IPS-20b (cell line): ENCODE data around the gene CACNA1C.

Experiments
- H3K27ac ChIP-seq: one replicate; pipeline ENCODE4 v1.5.1; 2013; ENCODE audit warnings: low read length
- H3K27me3 ChIP-seq: 2 replicates; pipeline ENCODE4 v1.6.1; 2013; ENCODE audit warnings: mild to moderate bottlenecking, low read length, inconsistent platforms; ENCODE audit not compliant: insufficient read depth
- H3K36me3 ChIP-seq: 2 replicates; pipeline ENCODE4 v1.6.1; 2013; ENCODE audit warnings: low read depth, mild to moderate bottlenecking, inconsistent platforms, low read length, moderate library complexity; ENCODE audit not compliant: insufficient read depth
- H3K4me1 ChIP-seq: 2 replicates; pipeline ENCODE4 v1.6.1; 2013; ENCODE audit warnings: mild to moderate bottlenecking, control low read depth, inconsistent platforms, low read length, moderate library complexity; ENCODE audit not compliant: insufficient read depth
- H3K4me3 ChIP-seq: 2 replicates; pipeline ENCODE4 v1.5.1; 2013; ENCODE audit warnings: mild to moderate bottlenecking, low read length, inconsistent platforms
- H3K9ac ChIP-seq: 2 replicates; pipeline ENCODE4 v1.6.1; 2013; ENCODE audit warnings: low read depth, mild to moderate bottlenecking, inconsistent platforms, low read length, moderate library complexity
- H3K9me3 ChIP-seq: 2 replicates; pipeline ENCODE4 v1.6.1; 2013; ENCODE audit warnings: mild to moderate bottlenecking, low read depth, low read length, inconsistent platforms; ENCODE audit not compliant: insufficient read depth

The CACNA1C gene

GRCh38 chr12:2453076-2453760 is 400.4 kb downstream of the CACNA1C start:
- Histone ChIP-seq H3K27ac (no peak overlapping the region), H3K4me1 (no peaks in the 10 kb centered on the region), H3K27me3 (no peaks in the 10 kb centered on the region), H3K9me3 (no peaks in the 10 kb centered on the region), H3K36me3 (no peaks in the 10 kb centered on the region), H3K9ac (no peak overlapping the region), H3K4me3 (no peak overlapping the region)

- H3K36me3 ChIP-seq, result no peaks in the 10 kb centered on the region
- no peak overlapping the region for H3K4me3 ChIP-seq
- H3K9ac ChIP-seq, result no peak overlapping the region
- H3K9me3 ChIP-seq, result no peaks in the 10 kb centered on the region
- H3K27me3 ChIP-seq, result no peaks in the 10 kb centered on the region
- no peaks in the 10 kb centered on the region for H3K4me1 ChIP-seq
- H3K27ac ChIP-seq, result no peak overlapping the region
These were observed 400.9 kb downstream of the CACNA1C start for GRCh38 chr12:2453761-2454090.

GRCh38 chr12:2454601-2455177 is 401.9 kb downstream of the CACNA1C start:
- Histone ChIP-seq H3K9me3 (no peaks in the 10 kb centered on the region), H3K4me3 (no peak overlapping the region), H3K27ac (no peak overlapping the region), H3K9ac (no peak overlapping the region), H3K4me1 (no peaks in the 10 kb centered on the region), H3K27me3 (no peaks in the 10 kb centered on the region), H3K36me3 (no peaks in the 10 kb centered on the region)

GRCh38 chr12:2455410-2455809 is 402.6 kb downstream of the CACNA1C start:
- Histone ChIP-seq H3K4me3 (no peak overlapping the region), H3K4me1 (no peaks in the 10 kb centered on the region), H3K9me3 (no peaks in the 10 kb centered on the region), H3K9ac (no peak overlapping the region), H3K36me3 (no peaks in the 10 kb centered on the region), H3K27me3 (no peaks in the 10 kb centered on the region), H3K27ac (no peak overlapping the region)

GRCh38 chr12:2456122-2456812 is 403.5 kb downstream of the CACNA1C start:
- Histone ChIP-seq H3K36me3 (no peaks in the 10 kb centered on the region), H3K27ac (no peak overlapping the region), H3K9ac (no peak overlapping the region), H3K4me3 (no peak overlapping the region), H3K4me1 (no peaks in the 10 kb centered on the region), H3K9me3 (no peaks in the 10 kb centered on the region), H3K27me3 (no peaks in the 10 kb centered on the region)

- no peaks in the 10 kb centered on the region for H3K4me1 ChIP-seq
- H3K36me3 ChIP-seq, result no peaks in the 10 kb centered on the region
- H3K9ac ChIP-seq, result no peak overlapping the region
- no peaks in the 10 kb centered on the region for H3K27me3 ChIP-seq
- H3K27ac ChIP-seq, result no peak overlapping the region
- H3K4me3 ChIP-seq, result no peak overlapping the region
- H3K9me3 ChIP-seq, result no peaks in the 10 kb centered on the region
These were observed 404.0 kb downstream of the CACNA1C start for GRCh38 chr12:2456813-2457186.

GRCh38 chr12:2457215-2457932 is 404.6 kb downstream of the CACNA1C start:
- no peaks in the 10 kb centered on the region for H3K27me3 ChIP-seq
- no peak overlapping the region for H3K9ac ChIP-seq
- H3K4me1 ChIP-seq, result no peaks in the 10 kb centered on the region
- H3K9me3 ChIP-seq, result no peaks in the 10 kb centered on the region
- H3K27ac ChIP-seq, result no peak overlapping the region
- H3K4me3 ChIP-seq, result no peak overlapping the region
- H3K36me3 ChIP-seq, result no peaks in the 10 kb centered on the region

GRCh38 chr12:2457933-2458414 is 405.2 kb downstream of the CACNA1C start:
- no peaks in the 10 kb centered on the region for H3K36me3 ChIP-seq
- no peaks in the 10 kb centered on the region for H3K4me1 ChIP-seq
- no peaks in the 10 kb centered on the region for H3K27me3 ChIP-seq
- H3K4me3 ChIP-seq, result no peak overlapping the region
- H3K9me3 ChIP-seq, result no peaks in the 10 kb centered on the region
- no peak overlapping the region for H3K27ac ChIP-seq
- no peak overlapping the region for H3K9ac ChIP-seq

- Histone ChIP-seq H3K27ac (no peak overlapping the region), H3K27me3 (no peaks in the 10 kb centered on the region), H3K36me3 (no peaks in the 10 kb centered on the region), H3K9ac (no peak overlapping the region), H3K4me3 (no peak overlapping the region), H3K4me1 (no peaks in the 10 kb centered on the region), H3K9me3 (no peaks in the 10 kb centered on the region)
These were observed 407.4 kb downstream of the CACNA1C start for GRCh38 chr12:2460051-2460670.

- Histone ChIP-seq H3K9ac (no peak overlapping the region), H3K27me3 (no peaks in the 10 kb centered on the region), H3K4me3 (no peak overlapping the region), H3K27ac (no peak overlapping the region), H3K9me3 (no peaks in the 10 kb centered on the region), H3K4me1 (no peaks in the 10 kb centered on the region), H3K36me3 (no peaks in the 10 kb centered on the region)
These were observed 408.3 kb downstream of the CACNA1C start for GRCh38 chr12:2461046-2461445.

- Histone ChIP-seq H3K36me3 (no peaks in the 10 kb centered on the region), H3K9me3 (no peaks in the 10 kb centered on the region), H3K4me1 (no peaks in the 10 kb centered on the region), H3K27ac (no peak overlapping the region), H3K9ac (no peak overlapping the region), H3K27me3 (no peaks in the 10 kb centered on the region), H3K4me3 (no peak overlapping the region)
These were observed 408.9 kb downstream of the CACNA1C start for GRCh38 chr12:2461645-2462044.
